ENCODE measurements around the gene HORMAD2.
"Not testable (repeated sequence)": the region's sequence is repeated elsewhere in the genome, so short reads cannot be mapped to it uniquely, and the experiment has no call there.

HORMAD2 gene

DNA sequence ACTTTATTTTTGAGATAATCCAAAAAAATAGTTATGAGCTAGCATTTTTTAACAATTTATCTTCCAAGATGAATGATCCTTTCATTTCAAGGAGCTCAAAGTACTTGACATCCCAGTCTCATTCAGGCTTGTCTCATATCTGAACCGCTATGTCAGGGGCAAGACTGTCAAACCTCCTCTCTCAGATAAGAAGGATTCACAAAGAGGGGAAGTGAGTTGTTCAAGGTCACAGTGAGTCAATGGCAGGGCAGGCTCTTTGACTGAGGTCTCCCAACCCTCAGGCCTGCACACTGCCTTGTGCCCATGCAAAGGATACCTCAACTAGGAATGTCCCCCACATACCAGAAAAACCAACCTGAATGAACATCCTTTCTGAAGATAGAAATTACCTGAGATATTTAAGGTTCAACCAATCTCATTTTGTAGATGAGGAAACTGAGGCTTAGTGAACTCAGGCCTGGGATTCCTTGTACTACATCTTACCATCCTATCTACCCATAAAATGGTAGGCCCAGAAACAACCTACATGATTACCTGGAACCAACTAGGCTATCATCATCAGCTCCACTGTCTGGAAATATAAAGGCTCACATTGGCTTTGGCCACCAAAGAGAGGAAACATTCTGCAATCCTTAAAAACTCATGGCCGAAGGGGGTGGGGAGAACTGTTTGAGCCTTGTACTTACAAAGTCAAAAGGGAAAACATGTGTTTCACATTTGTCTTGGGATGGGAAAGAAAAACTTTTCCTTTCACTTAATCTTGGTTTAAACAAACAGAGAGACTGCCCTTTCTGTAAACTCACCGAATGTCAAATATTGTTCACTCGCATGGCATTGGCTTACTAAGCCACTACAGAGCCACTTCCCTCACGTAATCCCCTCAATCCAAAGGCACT is 115.2 kb downstream of the HORMAD2 start:
- no peak for DNase-seq

DNA sequence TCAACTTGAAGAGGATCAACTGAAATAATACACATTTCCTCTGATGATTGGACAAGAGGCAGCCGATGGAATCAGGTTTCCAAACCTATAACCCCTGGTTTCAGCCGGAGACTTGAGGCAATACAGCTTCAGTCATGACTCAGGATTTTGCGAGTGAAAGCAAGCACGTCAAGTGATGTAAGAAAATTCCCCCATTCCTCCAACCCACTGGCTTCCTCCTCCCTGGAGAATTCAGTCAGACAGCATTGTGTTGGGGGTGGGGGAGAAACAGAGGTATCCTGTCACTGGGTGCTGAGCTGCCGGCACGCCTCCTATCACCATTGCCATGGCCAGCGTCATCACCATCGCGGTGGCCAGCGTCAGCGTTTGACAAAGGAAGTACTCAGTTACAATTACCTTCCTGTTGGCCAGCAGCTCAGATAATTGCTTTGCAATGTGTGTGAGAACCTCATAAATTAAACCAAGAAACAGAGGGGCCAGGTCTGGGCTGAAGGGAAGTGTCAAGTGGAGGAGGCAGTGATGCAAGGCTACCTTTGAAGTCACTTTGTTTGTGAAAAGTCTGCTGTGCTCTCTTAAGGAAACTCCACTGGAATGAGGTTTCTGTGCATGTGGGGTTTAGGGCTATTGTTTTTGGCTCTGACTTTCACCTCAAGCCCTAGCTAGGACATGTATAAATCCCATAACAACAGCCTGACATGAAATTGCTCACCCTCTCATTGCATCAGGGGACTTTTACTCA is 116.0 kb downstream of the HORMAD2 start:
- no peak for DNase-seq

DNA sequence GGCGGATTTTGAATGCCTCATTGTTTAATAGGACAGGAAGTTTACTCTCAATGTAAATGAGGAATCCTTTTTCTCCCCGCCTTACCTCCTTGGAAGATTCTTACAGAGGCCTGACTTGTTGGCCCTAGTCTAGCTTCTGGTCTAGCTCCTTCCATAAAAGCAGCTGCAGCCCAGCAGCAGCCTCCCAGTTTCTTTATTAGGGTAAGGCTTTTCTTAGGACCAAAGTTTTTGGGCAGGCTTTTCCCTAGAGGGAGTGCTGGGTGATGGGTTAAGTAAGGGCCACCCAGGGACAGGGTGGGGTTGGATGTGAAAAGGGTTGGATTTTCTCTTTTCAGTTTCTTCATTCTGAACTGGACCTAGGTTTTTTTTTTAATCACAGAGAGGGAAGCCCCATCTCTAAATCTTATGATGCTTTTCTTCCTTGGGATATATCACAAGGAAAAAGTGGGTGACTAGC is 116.6 kb downstream of the HORMAD2 start:
- DNase-seq: no peak

DNA sequence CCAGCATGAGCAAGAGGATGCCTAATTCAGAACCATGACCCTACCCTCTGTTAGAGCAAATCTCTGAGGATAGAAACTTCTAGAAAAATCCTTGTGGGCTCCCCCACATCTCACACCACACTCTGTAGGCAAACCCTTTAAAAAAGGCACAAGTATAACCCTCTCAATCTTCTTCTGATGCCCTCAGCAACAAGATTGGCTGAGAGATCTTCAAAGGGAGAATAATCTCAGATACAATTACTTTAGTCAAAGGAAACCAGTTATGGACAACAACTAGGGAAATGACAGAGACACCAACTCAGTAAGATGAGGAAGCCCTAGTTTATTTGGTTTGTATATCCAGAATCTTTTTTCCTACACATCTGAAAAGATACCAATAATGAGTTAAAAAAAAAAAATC is 117.1 kb downstream of the HORMAD2 start:
- DNase-seq: no peak

DNA sequence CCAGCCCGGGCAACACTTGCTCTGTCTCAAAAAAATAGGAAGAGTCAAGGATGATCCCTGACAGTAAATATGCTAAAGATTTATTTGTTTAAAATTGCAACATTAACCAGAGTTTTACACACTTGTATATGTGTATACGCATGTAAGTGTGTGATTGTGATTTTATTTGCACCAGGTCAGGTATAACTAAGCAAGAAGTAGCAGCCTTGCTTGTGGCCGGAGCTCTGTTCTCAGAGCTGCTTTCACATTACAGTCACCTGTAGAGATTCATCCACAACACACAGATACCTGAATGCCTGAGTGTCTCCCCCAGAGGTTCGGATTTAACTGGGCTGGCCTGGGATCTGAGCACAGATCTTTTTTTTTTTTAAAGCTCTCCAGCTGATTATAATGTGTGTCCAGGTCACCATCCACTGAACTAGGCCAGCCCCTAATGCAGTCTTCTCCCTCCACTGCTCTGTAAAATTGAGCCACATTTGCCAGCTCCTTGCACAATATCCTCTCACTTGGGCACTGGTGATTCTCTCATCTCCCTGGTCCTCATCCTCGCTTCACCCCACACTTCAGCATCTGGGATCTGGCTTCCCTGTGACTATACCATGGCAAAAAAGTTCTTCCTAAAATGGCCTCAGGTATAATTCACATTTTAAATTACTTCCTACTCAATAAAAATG is 118.0 kb downstream of the HORMAD2 start:
- no peak for DNase-seq

DNA sequence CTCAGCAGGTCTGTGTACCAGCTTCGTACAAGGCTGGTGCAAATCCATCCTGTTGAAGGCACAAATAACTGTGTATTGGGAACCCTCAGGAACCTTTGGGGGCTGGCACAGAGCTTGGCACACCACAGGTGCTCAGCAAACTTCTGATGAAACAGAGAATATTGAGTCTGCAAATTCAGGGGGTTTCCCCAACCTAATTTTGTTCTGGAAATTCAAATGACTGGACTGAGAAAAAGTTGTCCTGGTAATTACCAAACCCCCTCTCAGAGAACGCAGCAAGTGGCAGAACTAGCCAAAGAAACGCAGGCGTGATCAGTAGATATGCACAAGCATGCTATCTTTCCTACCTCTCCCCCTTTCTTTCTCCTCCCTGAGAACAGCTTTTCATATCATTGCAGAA is 118.7 kb downstream of the HORMAD2 start:
- DNase-seq: no peak

DNA sequence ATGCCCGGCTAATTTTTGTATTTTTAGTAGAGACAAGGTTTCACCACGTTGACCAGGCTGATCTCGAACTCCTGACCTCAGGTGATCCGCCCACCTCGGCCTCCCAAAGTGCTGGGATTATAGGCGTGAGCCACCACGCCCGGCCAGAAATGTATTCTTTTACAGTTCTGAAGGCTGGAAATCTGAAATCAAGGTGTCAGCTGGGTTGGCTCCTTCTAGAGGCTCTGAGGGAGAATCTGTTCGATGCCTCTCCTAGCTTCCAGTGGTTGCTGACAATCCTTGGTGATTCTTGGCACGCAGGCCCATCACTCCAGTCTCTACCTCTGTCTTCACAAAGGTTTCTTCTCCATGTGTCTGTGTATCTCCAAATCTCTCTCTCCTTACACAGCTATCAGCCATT is 120.6 kb downstream of the HORMAD2 start:
- DNase-seq: not testable (repeated sequence)

DNA sequence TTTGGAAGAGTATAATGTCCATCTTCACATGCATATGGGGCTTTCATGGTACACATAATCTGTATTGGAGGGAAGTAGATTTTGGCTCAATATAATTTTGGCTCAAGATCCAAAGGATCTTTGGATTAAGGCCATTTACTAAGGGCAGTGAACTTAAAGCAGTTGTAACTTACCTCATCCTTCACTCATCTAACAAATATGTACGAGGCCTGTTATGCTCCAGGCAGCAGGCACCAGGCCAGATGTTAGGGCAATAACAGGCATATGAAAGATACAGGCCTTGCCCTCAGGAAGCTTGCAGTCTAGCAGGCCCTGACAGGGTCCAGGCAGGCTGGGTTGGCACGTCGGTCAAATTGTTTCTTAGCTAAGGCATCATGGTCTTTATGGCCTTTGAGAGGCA is 121.7 kb downstream of the HORMAD2 start:
- DNase-seq: no peak

DNA sequence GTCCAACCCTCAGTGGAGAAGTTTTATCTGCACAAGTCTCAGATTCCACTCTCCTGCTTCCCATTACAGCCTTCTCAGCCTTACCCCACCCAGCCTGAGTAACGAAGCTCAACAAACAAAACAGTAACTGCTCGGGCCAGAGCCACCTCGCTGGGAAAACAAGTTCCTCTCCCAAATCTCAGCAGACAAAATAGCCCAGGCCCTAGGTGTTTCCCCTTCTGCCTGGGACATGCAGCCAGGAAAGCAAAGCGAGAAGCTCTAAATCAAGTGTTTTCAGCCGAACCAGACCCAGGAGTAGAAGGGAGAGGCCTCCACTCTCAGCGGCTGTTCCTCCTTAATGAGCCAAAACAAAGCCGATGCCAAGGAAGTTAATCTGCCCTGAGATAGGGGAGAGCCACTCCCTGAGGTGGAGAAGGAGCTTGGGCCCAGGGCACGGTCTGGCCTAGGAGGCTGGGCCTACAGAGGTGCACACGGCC is 122.3 kb downstream of the HORMAD2 start:
- no peak for DNase-seq

DNA sequence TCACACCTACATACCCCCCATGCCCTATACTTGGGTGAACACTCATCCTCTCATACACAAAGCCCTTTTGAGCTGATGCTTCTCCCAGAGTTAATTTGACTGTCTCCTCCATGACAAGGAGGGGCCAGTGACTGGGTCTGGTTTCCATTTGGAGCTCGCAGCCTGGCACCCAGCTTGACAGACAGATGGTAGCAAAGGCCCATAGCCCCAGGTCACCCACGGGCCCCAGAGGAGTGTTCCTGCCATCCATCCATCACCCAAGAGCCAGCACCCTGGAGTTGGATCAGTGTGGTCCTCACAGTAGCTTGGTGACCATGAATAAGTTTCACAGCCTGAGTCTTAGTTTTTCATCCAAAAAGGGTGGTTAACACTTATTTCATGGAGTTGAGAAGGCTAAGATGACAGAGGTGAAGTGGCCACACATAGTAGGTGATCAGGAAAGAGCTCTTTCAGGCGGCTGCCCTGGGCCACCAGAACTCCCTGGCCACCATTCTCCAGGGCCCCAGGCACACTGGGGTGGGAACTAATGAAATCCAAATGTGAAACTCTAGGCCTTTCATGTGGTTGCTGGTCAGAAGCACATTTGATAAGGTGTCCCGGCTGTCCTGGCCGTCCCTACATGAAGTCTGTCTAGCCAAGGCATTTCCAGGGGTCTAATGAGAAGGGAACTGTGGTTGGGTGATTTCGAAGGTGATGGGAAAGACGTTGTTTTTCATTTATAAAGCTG is 123.9 kb downstream of the HORMAD2 start:
- no peak for DNase-seq

DNA sequence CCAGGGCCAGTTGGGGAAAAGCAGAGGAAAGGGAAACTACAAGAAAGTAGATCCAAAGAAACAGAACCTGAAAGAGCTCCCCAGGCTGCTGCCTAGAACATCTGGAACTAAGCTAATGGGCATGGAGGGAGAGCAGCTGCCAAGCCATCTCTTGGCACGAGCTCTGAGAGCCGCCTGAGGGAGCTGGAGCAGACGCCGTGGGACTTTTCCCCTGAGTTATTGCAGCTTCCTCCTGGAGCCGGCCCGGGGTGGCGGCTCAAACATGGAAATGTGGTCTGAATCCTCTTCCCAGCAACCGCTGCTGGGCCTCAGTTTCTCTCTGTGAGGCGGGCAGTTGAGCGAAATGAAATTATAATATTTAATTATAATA is 124.5 kb downstream of the HORMAD2 start:
- DNase-seq: peak; percentile 52

DNA sequence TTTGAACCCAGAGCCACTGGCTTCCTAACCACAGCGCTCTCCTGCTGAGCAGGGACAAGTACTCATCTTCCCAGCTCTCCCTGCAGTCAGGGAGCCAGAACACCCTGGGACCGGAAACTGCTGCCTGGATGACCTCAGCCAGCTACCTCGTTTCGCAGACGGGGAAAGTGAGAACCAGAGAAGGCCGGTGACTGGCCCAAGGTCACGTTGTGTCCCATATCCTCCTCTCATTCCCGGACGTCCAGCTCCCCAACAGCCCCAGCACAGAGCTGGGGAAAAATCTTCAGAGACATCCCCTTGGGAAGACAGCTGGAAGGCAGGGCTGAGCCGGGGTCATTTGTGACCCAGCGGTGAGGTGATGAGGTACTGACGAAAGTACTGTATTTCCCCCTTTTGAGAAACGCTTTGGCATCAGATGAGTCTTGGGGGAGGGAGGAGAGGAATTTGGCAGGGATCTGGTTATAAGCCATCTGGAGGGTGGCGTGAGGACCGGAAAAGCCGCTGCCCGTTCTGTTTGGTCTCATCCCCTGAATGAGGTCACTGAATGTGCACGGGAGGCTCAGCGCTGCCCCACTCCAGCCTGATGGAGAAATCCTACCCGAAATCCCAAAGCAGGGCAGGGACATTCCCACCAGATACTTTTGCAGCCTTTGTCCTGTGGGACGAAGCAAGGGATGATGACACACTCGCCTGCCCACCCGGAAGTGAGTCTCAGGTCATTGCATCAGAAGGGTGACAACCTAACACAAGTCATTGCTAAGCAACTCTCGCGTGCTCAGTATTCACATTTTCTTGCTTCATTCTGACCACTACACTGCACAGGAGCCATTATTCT is 125.2 kb downstream of the HORMAD2 start:
- peak; percentile 24 for DNase-seq

DNA sequence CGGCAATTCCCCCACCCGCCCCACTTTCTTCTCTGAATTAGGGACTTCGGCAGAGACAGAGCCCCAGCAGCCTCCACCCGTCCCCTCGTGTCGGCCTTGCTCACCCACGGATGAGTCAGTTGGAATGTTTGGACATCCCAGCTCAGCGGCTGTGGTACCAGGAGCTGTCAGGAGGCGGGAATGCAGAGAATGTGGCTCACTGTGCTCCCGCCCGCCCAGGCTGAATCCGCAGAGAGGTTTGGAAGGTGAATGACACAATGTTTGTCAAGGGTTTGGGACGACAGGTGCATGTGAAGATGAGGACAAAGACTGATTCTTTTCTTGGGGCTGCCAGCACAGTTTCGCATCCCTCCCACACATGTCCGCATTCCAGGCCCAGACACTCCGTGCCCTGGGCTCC is 126.7 kb downstream of the HORMAD2 start:
- DNase-seq: no peak

DNA sequence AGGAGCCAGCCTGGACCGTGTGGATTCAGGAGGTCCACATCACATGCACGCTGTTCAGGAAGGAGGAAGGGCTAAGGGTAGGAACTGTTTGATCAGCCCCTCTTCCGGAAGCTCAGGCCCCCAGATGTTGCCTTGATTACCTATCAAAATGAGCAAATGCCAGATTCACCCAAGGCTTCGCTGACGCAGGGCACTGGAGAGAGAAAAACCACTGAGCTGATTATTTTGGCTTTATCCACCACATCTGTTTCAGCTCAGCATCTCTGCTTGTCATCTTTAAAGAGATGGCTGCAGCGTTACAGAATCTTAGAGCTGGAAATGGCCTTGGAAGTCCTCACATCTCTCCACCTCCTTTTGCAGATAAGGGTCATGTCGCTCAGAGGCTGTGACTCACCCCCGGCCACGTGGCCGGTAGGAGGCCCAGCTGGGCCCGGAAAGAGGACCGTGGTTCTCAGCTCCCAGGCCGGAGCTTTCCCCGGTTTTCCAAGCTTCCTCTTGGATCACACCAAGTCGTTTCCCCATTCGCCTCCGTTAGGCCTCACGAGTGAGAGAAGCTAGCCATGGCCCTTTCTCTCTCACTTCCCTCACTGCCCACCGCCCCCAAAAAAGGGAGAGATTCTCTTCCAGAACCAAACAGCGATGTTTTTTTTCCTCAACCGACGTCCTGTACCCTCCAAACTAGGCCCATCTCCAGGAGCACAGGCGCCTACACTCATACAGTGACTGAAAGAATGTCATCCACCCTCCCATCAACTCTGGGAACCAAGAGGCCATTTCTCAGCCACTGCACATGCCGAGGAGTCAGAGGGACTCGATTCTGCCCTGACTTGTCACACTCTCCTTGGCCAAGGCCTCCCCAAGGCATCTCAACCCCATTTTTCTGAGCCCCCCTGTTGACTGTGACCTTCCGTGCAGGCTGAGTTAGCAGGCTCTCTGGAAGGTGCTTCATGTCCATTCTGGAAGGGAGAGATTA is 128.7 kb downstream of the HORMAD2 start:
- DNase-seq: no peak

DNA sequence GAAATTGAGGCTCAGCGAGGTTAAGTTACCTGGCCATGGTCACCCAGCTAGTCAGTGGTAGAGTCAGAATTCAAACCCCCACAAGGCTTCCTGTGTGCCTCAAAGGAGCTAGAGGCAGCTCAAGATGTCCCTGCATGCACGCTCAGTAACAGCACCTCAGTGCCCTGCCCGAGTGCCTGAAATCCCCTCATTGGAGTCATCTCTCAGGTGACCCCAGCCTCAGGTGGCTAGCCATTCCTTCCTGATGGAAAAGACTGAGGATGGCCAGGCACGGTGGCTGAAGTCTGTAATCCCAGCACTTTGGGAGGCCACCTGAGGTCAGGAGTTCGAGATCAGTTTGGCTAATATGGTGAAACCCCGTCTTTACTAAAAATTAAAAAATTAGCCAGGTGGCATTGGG is 129.4 kb downstream of the HORMAD2 start:
- DNase-seq: no peak

DNA sequence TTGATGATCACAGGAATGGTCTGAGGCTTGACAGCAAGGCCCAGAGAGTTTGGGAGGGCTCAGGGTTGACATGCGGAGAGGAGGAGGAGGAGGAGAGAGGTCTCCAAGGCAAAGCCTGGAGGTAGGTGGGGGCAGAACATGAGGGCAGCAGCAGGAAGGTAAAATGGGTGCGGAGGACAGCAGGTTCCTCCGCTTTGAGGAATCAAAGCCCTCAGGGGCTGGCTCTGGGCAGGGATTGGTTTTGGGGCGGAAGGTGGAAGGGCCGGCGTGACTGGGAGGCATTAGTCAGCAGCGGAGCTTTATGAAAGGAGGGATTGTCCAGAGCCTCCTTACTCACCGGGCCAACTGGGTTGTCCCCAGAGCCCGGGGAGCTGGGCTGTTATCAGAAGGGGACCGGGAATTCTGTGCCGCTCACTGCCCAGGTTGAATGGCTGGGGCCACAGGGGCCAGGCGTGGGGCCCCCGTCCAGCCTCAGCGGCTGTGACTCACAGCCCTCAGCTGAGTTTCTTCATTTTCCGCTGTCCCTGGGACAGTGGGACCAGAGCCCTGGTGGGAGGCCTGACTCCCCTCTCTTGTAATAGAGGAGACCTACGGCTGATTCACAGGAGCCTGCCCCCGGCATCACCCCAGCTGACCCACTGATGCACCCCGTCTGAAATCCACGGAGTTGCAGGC is 130.1 kb downstream of the HORMAD2 start:
- DNase-seq: no peak

DNA sequence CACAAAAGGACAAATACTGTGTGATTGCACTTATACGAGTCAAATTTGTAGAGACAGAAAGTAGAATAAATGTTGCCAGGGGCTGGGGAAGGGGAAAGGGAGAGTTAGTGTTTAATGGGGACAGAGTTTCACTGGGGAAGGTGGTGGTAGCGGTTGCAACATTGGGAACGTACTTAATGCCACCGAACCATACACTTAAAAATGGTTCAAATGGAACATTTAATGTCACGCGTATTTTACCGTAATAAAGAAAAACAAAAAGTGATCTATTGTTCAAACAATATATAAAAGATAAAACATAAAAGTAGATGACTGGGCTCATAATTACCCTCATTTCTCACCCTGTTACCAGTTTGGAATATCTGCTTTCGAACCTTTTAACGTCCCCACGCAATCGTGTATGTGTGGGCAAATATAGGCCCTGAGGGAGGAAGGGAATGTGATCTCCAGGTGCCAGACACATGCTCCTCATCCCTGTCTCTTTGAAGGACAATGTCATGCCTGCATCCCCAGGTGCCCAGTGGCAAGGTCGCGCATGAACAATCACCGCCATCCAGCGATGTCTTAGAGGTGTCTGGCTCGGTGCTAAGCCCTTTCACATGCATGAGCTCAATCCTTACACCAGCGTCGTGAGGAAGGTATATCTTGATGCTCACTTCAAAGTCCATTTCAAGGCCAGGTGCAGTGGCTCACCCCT is 131.0 kb downstream of the HORMAD2 start:
- DNase-seq: no peak

DNA sequence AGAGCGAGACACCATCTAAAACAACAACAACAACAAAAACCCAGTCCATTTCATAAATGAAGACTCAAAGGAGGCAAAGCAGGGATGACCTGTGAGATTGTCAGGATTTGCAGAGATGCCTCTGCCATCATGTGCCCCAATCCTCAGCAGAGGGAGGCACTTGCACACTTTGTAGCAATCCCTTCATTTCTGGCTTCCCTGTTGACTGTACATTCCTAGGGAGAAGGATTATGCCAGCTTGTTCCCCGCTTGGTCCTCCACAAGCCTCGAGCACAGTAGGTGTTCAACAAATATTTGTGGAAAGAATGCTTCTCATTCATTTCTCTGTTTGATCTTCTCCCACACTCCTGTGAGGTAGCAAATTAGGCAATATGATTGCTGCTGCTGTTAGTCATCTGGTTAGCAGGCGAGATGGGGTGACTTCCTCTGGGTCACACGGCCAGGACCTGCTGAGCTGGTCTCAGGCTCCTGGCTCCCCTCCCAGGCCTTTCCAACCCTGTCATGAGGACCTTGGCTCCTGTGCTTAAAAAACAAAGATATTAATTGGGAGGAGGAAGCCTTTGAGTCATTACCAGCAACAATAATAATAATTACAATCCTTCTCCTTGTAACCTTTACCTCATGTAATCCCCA is 132.2 kb downstream of the HORMAD2 start:
- no peak for DNase-seq

DNA sequence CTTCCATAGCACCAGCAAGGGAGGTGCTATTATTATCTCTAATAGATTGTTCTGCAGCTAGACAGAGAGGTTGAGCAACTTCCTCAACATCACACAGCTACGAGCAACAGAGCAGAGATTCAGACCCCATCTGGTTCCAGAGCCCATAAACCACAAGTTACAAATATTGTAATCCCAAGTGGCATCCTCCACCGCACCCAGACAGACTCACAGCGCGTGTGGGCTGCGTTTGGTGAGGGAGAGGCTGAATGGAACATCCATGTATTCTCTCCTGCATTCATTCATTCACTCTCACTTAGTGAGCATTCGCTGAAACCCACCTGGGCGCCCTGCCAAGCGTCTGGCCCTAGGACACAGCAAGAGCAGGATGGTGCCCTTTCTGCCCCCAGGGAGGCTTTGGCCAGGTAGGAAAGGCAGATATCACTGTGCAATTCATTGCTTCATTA is 132.8 kb downstream of the HORMAD2 start:
- DNase-seq: no peak
